ENCODE measurements around the gene RPL14. TPM values are rescaled to one million over a fixed set of nuclear protein-coding genes. Genes with fewer than 3 reads are reported as not detected.

RPL14 gene
- total RNA-seq, 1 experiment from 2014 or later, result 624 TPM

- BruUV-seq (replicated peaks), result no TSS peak
- no peaks in the 10 kb centered on the region for H3K27me3 ChIP-seq (ENCODE audit: low read length)
- ATAC-seq, result peak; percentile 49
- H3K4me3 ChIP-seq (ENCODE audit: low read length), result no peak overlapping the region
- H3K4me2 ChIP-seq (ENCODE audit: low read length), result no peak overlapping the region
- TF ChIP-seq CTCF (conservative IDR thresholded peaks at IDR 0.05; ENCODE audit: low read depth, low read length), result no peak
- no peak for TF ChIP-seq EZH2phosphoT487 (IDR thresholded peaks at IDR 0.05; ENCODE audit: borderline replicate concordance, low read length)
- H3F3A ChIP-seq (ENCODE audit: low read length, unreplicated experiment), result peaks cover 17% of the 10 kb centered on the region
- no peaks in the 10 kb centered on the region for H3K9me2 ChIP-seq (replicated peaks; ENCODE audit: low read length)
- no peaks in the 10 kb centered on the region for H3K4me1 ChIP-seq (ENCODE audit: insufficient read depth, low read length)
- H3K9me3 ChIP-seq (ENCODE audit: low read length), result no peaks in the 10 kb centered on the region
- ChIA-PET POLR2A (ENCODE audit: unreplicated experiment) (no interaction called here), CTCF (no interaction called here)
- peaks cover 10% of the 10 kb centered on the region; the same call in 1 of the 2 replicates for H4K20me1 ChIP-seq (ENCODE audit: low read length)
- H3K79me2 ChIP-seq (ENCODE audit: low read length), result no peaks in the 10 kb centered on the region
- no peak overlapping the region for H3K9ac ChIP-seq (ENCODE audit: low read length)
- intact Hi-C loops (cut with micrococcal nuclease), result loop anchor here (1.0 kb wide), 1 partner anchor 28 kb away; no protein-coding TSS in a partner anchor
- H3K27ac ChIP-seq (ENCODE audit: low read length), result no peak overlapping the region
- DNase-seq, result no peak
- H3K36me3 ChIP-seq (ENCODE audit: low read depth, low read length), result peaks cover 13% of the 10 kb centered on the region
- no peak overlapping the region for H2AFZ ChIP-seq (ENCODE audit: low read length)
Measured at GRCh38 chr3:40468018-40468417, 10.9 kb downstream of the RPL14 start.

GRCh38 chr3:40470701-40471100, 13.6 kb downstream of the RPL14 start:
- ChIA-PET POLR2A (ENCODE audit: unreplicated experiment) (interaction anchor here (0.5 kb wide), 1 partner anchor 14 kb away, joined by 4 read pairs; the partner anchor contains the start of gene RPL14), CTCF (interaction anchor here (0.6 kb wide), 1 partner anchor 17 kb away, joined by 3 read pairs; no protein-coding TSS in a partner anchor)
- ATAC-seq (no peak), DNase-seq (no peak)
- Histone ChIP-seq H3K4me3 (ENCODE audit: low read length) (no peak overlapping the region), H4K20me1 (ENCODE audit: low read length) (no peaks in the 10 kb centered on the region), H3K9me3 (ENCODE audit: low read length) (no peaks in the 10 kb centered on the region), H2AFZ (ENCODE audit: low read length) (no peak overlapping the region), H3K9ac (ENCODE audit: low read length) (no peak overlapping the region), H3K27me3 (ENCODE audit: low read length) (no peaks in the 10 kb centered on the region), H3K9me2 (replicated peaks; ENCODE audit: low read length) (no peaks in the 10 kb centered on the region), H3K4me1 (ENCODE audit: insufficient read depth, low read length) (no peaks in the 10 kb centered on the region), H3K36me3 (ENCODE audit: low read depth, low read length) (no peaks in the 10 kb centered on the region), H3K27ac (ENCODE audit: low read length) (no peak overlapping the region), H3K79me2 (ENCODE audit: low read length) (no peaks in the 10 kb centered on the region), H3F3A (ENCODE audit: low read length, unreplicated experiment) (peaks cover 8% of the 10 kb centered on the region), H3K4me2 (ENCODE audit: low read length) (no peak overlapping the region)
- no peak for TF ChIP-seq EZH2 (IDR thresholded peaks at IDR 0.05; ENCODE audit: low read length, unreplicated experiment)
- no peak for TF ChIP-seq EZH2phosphoT487 (IDR thresholded peaks at IDR 0.05; ENCODE audit: borderline replicate concordance, low read length)
- BruUV-seq (replicated peaks), result no TSS peak
- intact Hi-C loops (cut with micrococcal nuclease), result no loop called here

GRCh38 chr3:40476478-40477470, 19.6 kb downstream of the RPL14 start, which contains the start of gene ZNF619:
Gene ZNF619, plus strand, starts transcription at chr3:40477122. Its CDS starts 858 bp downstream, at chr3:40477980.
- Histone ChIP-seq H3F3A (ENCODE audit: low read length, unreplicated experiment) (no peaks in the 10 kb centered on the region), H3K9ac (ENCODE audit: low read length) (peak within 1 kb of the TSS; percentile 85), H3K36me3 (ENCODE audit: low read depth, low read length) (no peaks in the 10 kb centered on the region), H3K27me3 (ENCODE audit: low read length) (no peaks in the 10 kb centered on the region), H3K9me2 (replicated peaks; ENCODE audit: low read length) (no peaks in the 10 kb centered on the region), H4K20me1 (ENCODE audit: low read length) (no peaks in the 10 kb centered on the region), H3K9me3 (ENCODE audit: low read length) (no peaks in the 10 kb centered on the region), H3K27ac (ENCODE audit: low read length) (no peak within 1 kb of the TSS; the same call in 1 of the 2 replicates), H3K4me3 (ENCODE audit: low read length) (peak within 1 kb of the TSS; percentile 82), H3K4me1 (ENCODE audit: insufficient read depth, low read length) (peaks cover 5% of the 10 kb centered on the region; the same call in 1 of the 2 replicates), H2AFZ (ENCODE audit: low read length) (peak within 1 kb of the TSS; percentile 100), H3K79me2 (ENCODE audit: low read length) (no peaks in the 10 kb centered on the region), H3K4me2 (ENCODE audit: low read length) (peak within 1 kb of the TSS; percentile 97)
- intact Hi-C loops (cut with micrococcal nuclease), result loop anchor here (1.0 to 2.0 kb wide), 3 partner anchors 24 to 49 kb away; no protein-coding TSS in a partner anchor
- TSS peak; percentile 95 for BruUV-seq (replicated peaks)
- ChIA-PET CTCF (no interaction called here), POLR2A (ENCODE audit: unreplicated experiment) (interaction anchor here (0.6 kb wide), 2 partner anchors 30 to 737 kb away, joined by 3 read pairs; no protein-coding TSS in a partner anchor)
- peak; percentile 75 for DNase-seq
- ATAC-seq, result peak; percentile 90
- no peak for TF ChIP-seq EZH2phosphoT487 (IDR thresholded peaks at IDR 0.05; ENCODE audit: borderline replicate concordance, low read length)
- TF ChIP-seq CTCF (conservative IDR thresholded peaks at IDR 0.05; ENCODE audit: low read depth, low read length), result no peak
- no peak for TF ChIP-seq EZH2 (IDR thresholded peaks at IDR 0.05; ENCODE audit: low read length, unreplicated experiment)

Measured in PC-3 (cell line).